Measurements from ENCODE around the gene TUT4. TPM values are rescaled to one million over a fixed set of nuclear protein-coding genes. Genes with fewer than 3 reads are reported as not detected.

The TUT4 gene, protein sequence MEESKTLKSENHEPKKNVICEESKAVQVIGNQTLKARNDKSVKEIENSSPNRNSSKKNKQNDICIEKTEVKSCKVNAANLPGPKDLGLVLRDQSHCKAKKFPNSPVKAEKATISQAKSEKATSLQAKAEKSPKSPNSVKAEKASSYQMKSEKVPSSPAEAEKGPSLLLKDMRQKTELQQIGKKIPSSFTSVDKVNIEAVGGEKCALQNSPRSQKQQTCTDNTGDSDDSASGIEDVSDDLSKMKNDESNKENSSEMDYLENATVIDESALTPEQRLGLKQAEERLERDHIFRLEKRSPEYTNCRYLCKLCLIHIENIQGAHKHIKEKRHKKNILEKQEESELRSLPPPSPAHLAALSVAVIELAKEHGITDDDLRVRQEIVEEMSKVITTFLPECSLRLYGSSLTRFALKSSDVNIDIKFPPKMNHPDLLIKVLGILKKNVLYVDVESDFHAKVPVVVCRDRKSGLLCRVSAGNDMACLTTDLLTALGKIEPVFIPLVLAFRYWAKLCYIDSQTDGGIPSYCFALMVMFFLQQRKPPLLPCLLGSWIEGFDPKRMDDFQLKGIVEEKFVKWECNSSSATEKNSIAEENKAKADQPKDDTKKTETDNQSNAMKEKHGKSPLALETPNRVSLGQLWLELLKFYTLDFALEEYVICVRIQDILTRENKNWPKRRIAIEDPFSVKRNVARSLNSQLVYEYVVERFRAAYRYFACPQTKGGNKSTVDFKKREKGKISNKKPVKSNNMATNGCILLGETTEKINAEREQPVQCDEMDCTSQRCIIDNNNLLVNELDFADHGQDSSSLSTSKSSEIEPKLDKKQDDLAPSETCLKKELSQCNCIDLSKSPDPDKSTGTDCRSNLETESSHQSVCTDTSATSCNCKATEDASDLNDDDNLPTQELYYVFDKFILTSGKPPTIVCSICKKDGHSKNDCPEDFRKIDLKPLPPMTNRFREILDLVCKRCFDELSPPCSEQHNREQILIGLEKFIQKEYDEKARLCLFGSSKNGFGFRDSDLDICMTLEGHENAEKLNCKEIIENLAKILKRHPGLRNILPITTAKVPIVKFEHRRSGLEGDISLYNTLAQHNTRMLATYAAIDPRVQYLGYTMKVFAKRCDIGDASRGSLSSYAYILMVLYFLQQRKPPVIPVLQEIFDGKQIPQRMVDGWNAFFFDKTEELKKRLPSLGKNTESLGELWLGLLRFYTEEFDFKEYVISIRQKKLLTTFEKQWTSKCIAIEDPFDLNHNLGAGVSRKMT (N-terminal part only)
- total RNA-seq, result 10 to 100 TPM; 44.3 to 70.5 (median 54.6) TPM
- 10 to 100 TPM; 13.3 to 50.8 (median 38.2) TPM for polyA plus RNA-seq
- long read RNA-seq, donor 1, partial matches to known transcripts, result 6 of 10 reads
- long read RNA-seq, donor 1, other reads (novel, unspliced or antisense), result 3 of 10 reads
- long read RNA-seq, donor 2, partial matches to known transcripts, result 12 of 27 reads
- long read RNA-seq, donor 2, other reads (novel, unspliced or antisense), result 14 of 27 reads

DNA sequence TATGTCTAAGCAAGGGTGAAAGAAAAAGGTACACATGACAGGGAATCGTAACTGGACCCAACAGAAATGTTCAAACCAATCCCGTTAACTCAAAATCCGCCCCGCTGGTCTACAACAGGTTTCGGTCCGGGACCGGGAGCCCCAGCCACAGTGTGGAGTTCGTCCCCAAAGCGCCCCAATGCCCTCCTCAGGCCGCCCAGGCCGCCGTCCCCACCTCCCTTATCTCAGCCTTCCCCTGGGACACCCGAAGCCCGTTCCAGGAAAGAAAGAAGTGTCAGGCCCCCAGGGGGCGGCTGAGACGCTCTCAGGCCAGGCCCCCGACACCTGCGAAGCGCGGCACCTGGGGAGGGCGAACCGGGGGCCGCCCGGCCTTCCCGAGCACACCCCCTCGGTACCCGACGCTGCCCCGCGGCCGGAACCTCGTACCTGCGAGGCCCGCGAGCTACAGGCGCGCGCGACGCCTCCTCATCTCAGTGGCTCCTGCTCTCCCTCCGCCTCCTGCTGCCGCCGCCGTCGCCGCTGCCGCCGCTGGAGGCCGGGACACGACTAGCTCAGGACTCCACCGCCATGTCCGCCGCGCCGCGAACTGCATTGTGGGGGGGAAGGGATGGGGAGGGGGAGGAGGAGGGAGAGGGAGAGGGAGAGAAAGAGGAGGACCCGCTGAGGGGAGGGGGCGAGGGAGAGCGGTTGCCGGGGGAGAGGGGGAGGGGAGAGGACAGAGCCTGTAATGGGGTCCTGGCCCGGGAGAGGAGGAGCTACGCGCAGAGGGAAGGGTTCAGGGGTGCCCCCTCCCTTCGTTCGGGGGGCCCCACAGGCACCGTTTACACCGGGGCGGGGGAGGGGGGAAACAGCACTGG is at the start of gene TUT4:
Gene TUT4 (minus strand): TSS at position 588 of the 857 bp plus-strand sequence. CDS start 26,812 bp downstream, outside the sequence.
- no peaks in the 10 kb centered on the region for H3K9me3 ChIP-seq
- no peaks in the 10 kb centered on the region for H3K27me3 ChIP-seq (ENCODE audit: insufficient read depth in 3 of 3, low read length in 2 of 3)
- WGBS, 3 donors, result 0 to 1% (median 1%) methylated on average over 40 to 68 of the region's 68 CpGs
- TF ChIP-seq, protein P1, sequence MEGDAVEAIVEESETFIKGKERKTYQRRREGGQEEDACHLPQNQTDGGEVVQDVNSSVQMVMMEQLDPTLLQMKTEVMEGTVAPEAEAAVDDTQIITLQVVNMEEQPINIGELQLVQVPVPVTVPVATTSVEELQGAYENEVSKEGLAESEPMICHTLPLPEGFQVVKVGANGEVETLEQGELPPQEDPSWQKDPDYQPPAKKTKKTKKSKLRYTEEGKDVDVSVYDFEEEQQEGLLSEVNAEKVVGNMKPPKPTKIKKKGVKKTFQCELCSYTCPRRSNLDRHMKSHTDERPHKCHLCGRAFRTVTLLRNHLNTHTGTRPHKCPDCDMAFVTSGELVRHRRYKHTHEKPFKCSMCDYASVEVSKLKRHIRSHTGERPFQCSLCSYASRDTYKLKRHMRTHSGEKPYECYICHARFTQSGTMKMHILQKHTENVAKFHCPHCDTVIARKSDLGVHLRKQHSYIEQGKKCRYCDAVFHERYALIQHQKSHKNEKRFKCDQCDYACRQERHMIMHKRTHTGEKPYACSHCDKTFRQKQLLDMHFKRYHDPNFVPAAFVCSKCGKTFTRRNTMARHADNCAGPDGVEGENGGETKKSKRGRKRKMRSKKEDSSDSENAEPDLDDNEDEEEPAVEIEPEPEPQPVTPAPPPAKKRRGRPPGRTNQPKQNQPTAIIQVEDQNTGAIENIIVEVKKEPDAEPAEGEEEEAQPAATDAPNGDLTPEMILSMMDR (IDR thresholded peaks at IDR 0.05), result no peak
- peak within 1 kb of the TSS; percentile 92 for H3K27ac ChIP-seq
- no peaks in the 10 kb centered on the region for H3K36me3 ChIP-seq (ENCODE audit: insufficient read depth in 1 of 2, low read depth in 1 of 2)
- DNase-seq (peak; percentile 79 to 88), ATAC-seq (peak; percentile 83 to 85 (median 84))
- H3K4me3 ChIP-seq, result peak within 1 kb of the TSS; percentile 91
- peaks cover 42% of the 10 kb centered on the region for H3K4me1 ChIP-seq
- intact Hi-C loops (cut with DNase I), result loop anchor here (2.0 to 10.0 kb wide), 4 partner anchors 50 to 125 kb away; partner anchors contain the start of gene GPX7 (in 2 of the 2)

DNA sequence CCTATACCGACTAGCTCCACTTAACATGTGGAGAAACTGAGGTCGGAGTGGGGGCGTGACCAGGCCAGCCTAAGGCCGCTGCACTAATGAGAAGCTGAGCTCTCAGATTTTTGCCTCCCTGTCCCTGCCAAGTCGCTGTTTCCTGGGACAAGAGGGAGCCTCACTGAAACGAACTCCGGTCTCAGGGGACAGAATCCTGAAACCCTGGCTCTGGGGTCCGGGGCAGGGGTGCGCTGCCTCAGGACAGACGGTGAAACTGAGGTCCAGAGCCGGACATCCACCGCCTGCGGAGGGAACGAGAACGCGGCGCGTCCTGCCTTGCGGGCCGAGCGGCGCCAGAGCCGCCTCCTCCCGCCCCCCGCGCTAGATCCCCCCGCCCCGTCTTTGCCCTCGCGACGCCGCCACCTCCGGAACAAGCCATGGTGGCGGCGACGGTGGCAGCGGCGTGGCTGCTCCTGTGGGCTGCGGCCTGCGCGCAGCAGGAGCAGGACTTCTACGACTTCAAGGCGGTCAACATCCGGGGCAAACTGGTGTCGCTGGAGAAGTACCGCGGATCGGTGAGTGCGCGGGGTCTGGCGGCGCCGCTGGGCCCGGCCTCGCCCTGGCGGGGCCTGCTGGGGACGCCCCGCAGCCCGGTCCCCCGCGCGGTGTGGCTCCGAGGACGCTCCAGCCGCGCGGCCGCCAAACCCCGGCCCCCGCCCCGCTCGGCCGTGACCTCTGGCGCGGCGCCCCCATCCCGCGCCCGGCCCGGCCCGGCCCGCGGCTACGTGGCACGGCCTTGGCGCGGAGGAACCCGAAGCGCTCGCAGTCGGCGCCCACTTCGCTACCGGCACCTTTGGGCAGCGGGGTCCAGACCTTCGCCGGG is 49.3 kb upstream of the TUT4 start, which contains the start of gene GPX7:
Gene GPX7 (plus strand): TSS at position 381 of the 865 bp plus-strand sequence. CDS start 39 bp downstream, at position 420.
- WGBS, 3 donors, result 0 to 2% (median 1%) methylated on average over 75 to 97 of the region's 97 CpGs
- H3K9me3 ChIP-seq, result no peaks in the 10 kb centered on the region
- DNase-seq (peak; percentile 47 to 76), ATAC-seq (peak; percentile 11 to 51 (median 22))
- H3K4me3 ChIP-seq, result peak within 1 kb of the TSS; percentile 68
- H3K36me3 ChIP-seq (ENCODE audit: insufficient read depth in 1 of 2, low read depth in 1 of 2), result peaks cover 0 to 9% of the 10 kb centered on the region in 2 donors
- H3K27ac ChIP-seq, result peak within 1 kb of the TSS; percentile 94
- TF ChIP-seq, protein P1 (IDR thresholded peaks at IDR 0.05), result no peak
- H3K27me3 ChIP-seq (ENCODE audit: insufficient read depth in 3 of 3, low read length in 2 of 3), result no peaks in the 10 kb centered on the region
- intact Hi-C loops (cut with DNase I), result loop anchor here (2.0 to 5.0 kb wide), 3 partner anchors 49 to 75 kb away; partner anchors contain the start of gene TUT4 (in 2 of the 2)
- peaks cover 47% of the 10 kb centered on the region for H3K4me1 ChIP-seq

DNA sequence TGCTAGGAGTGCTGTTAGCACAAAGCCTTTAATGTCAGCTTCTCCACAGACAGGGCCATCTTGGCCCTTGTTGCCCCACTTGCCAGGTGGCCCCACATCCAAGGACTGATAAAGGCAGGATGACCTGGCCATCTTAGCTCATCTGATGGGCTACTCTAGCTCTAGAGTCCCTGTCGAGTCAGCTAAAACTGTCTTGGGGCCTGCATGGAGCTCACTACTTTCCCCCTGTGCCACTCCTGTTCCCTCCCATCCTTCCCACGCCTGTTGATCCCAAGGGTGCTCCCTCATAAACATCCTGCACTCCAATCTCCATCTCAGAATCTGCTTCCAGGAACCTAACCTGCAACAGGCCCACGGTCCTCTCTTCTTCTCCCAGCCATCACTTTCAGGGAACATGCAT is 48.6 kb upstream of the TUT4 start:
- intact Hi-C loops (cut with DNase I), result loop anchor here (5.0 kb wide), 2 partner anchors 49 to 76 kb away; partner anchors contain the start of gene TUT4 (in 1 of the 2)
- Histone ChIP-seq H3K4me3 (peak overlapping the region; percentile 68), H3K36me3 (ENCODE audit: insufficient read depth in 1 of 2, low read depth in 1 of 2) (peaks cover 0 to 2% of the 10 kb centered on the region in 2 donors), H3K27ac (peak overlapping the region; percentile 94), H3K4me1 (peaks cover 47% of the 10 kb centered on the region), H3K9me3 (no peaks in the 10 kb centered on the region), H3K27me3 (ENCODE audit: insufficient read depth in 3 of 3, low read length in 2 of 3) (no peaks in the 10 kb centered on the region)
- TF ChIP-seq, protein P1 (IDR thresholded peaks at IDR 0.05), result no peak
- 57 to 62% (median 57%) methylated on average over 3 of the region's 3 CpGs for WGBS, 3 donors
- no peak for DNase-seq
- no peak for ATAC-seq

Measured in psoas muscle (tissue), 8 donors.